Endothelial cell of umbilical vein (primary cell): ENCODE measurements around the gene TEX264. TPM values are rescaled to one million over a fixed set of nuclear protein-coding genes. Genes with fewer than 3 reads are reported as not detected.

Source experiments
- BruUV-seq: library from RNA; stranded (reverse); fragments of 400-500 nt; replicated peaks from 2 replicates; lab custom pipeline; 2021; lab: Mats Ljungman, UMichigan
- CTCF ChIA-PET: fragments of 300-600, 350-600 bp; sonication (Branson Sonifier 250); formaldehyde crosslinking; loops from one replicate; lab custom pipeline; 2021; ENCODE audit warnings: antibody characterized with exemption, inconsistent platforms; lab: Charles Lee
- POLR2A ChIA-PET: fragments of 300-600, 350-600 bp; sonication (Branson Sonifier 250); formaldehyde crosslinking; loops from one replicate; lab custom pipeline; 2021; ENCODE audit warnings: antibody characterized with exemption, inconsistent platforms; lab: Charles Lee
- DNase-seq: peaks from one replicate; pipeline ENCODE4 v3.0.0-alpha.2; 2011; ENCODE audit warnings: low read depth, low spot score
- FAIRE-seq: peaks from 2 replicates; lab custom pipeline; 2011; peaks lifted over from hg19 to GRCh38; lab: Jason Lieb, UNC
- H2AFZ ChIP-seq: 2 replicates; pipeline ENCODE4 v1.6.0; 2012; ENCODE audit warnings: low read depth, low read length, control low read depth, inconsistent platforms
- H3K27ac ChIP-seq: 2 replicates; pipeline ENCODE4 v1.5.1; 2011; ENCODE audit warnings: low read depth, mild to moderate bottlenecking, control low read depth, low read length, moderate library complexity; ENCODE audit not compliant: insufficient read depth
- H3K27me3 ChIP-seq, 2 experiments: 2 replicates each; pipeline versions ENCODE4 v1.6.0 to v1.6.1; 2011; ENCODE audit warnings: low read length in 2 of 2, mixed read lengths in 1 of 2; ENCODE audit not compliant: control insufficient read depth in 2 of 2, insufficient read depth in 2 of 2
- H3K36me3 ChIP-seq, 2 experiments: 2 replicates in 1 of 2; 3 replicates in 1 of 2; pipeline ENCODE4 v1.5.1; 2011; ENCODE audit warnings: low read length in 2 of 2, mild to moderate bottlenecking in 1 of 2, moderate library complexity in 1 of 2; ENCODE audit not compliant: control insufficient read depth in 2 of 2, insufficient read depth in 2 of 2; ENCODE audit errors: extremely low read depth in 1 of 2
- H3K4me1 ChIP-seq: 3 replicates; pipeline ENCODE4 v1.5.1; 2011; ENCODE audit warnings: mild to moderate bottlenecking, low read length; ENCODE audit not compliant: control insufficient read depth, insufficient read depth; ENCODE audit errors: extremely low read depth
- H3K4me2 ChIP-seq: 2 replicates; pipeline ENCODE4 v1.6.1; 2011; ENCODE audit warnings: low read length, control low read depth, mixed read lengths; ENCODE audit not compliant: insufficient read depth
- H3K4me3 ChIP-seq, 3 experiments: fragments of 200-600 bp in 1 of 3; sonication (generic), shearing (Covaris generic) in 1 of 3; replicated peaks in 1 of 3; 2 replicates each; pipeline ENCODE4 v1.5.1; 2011 to 2016; ENCODE audit warnings: control low read depth in 3 of 3, low read length in 3 of 3, mild to moderate bottlenecking in 2 of 3, inconsistent platforms in 1 of 3, low read depth in 1 of 3, moderate library complexity in 1 of 3; ENCODE audit not compliant: insufficient read depth in 1 of 3
- H3K79me2 ChIP-seq: 2 replicates; pipeline ENCODE4 v1.6.0; 2012; ENCODE audit warnings: low read length, inconsistent platforms; ENCODE audit not compliant: control insufficient read depth, insufficient read depth
- H3K9ac ChIP-seq: replicated peaks from 2 replicates; pipeline ENCODE3; 2011; ENCODE audit warnings: low read length, control low read depth; ENCODE audit not compliant: insufficient read depth; ENCODE audit errors: extremely low read depth
- H3K9me1 ChIP-seq: replicated peaks from 3 replicates; pipeline ENCODE4 v1.6.0; 2011; ENCODE audit warnings: mild to moderate bottlenecking, low read length; ENCODE audit not compliant: control insufficient read depth, insufficient read depth; ENCODE audit errors: extremely low read depth
- H3K9me3 ChIP-seq: replicated peaks from 2 replicates; pipeline ENCODE4 v1.5.1; 2012; ENCODE audit warnings: low read length, inconsistent platforms; ENCODE audit not compliant: control insufficient read depth, insufficient read depth
- H4K20me1 ChIP-seq: replicated peaks from 2 replicates; pipeline ENCODE3; 2011; ENCODE audit warnings: mild to moderate bottlenecking, low read length; ENCODE audit not compliant: control insufficient read depth, insufficient read depth; ENCODE audit errors: extremely low read depth
- CTCF ChIP-seq, 2 donors: IDR thresholded peaks; 1 replicate in 1 of 2; 2 replicates in 1 of 2; pipeline ENCODE4 v1.5.1; 2011; ENCODE audit warnings: low read length in 2 of 2, mild to moderate bottlenecking in 2 of 2, moderate library complexity in 2 of 2, control low read depth in 1 of 2, inconsistent platforms in 1 of 2, low read depth in 1 of 2; ENCODE audit not compliant: insufficient read depth in 1 of 2; ENCODE audit errors: extremely low read depth in 1 of 2
- EZH2 ChIP-seq: IDR thresholded peaks from 2 replicates; pipeline ENCODE4 v1.6.1; 2012; ENCODE audit warnings: borderline replicate concordance, low read depth, mild to moderate bottlenecking, moderate library complexity, low read length, inconsistent platforms; ENCODE audit not compliant: severe bottlenecking
- FOS ChIP-seq: IDR thresholded peaks from 2 replicates; pipeline ENCODE4 v1.6.1; 2011; ENCODE audit warnings: mild to moderate bottlenecking, low read length, moderate library complexity, borderline replicate concordance; ENCODE audit not compliant: insufficient read depth
- GATA2 ChIP-seq: IDR thresholded peaks from 2 replicates; pipeline ENCODE4 v1.7.0; 2011; ENCODE audit warnings: low read depth, mild to moderate bottlenecking, moderate library complexity, mixed read lengths, low read length; ENCODE audit not compliant: insufficient read length, insufficient read depth
- JUN ChIP-seq: IDR thresholded peaks from 2 replicates; pipeline ENCODE4 v1.6.1; 2011; ENCODE audit warnings: borderline replicate concordance, low read depth; ENCODE audit not compliant: insufficient read length, insufficient read depth
- MAX ChIP-seq: IDR thresholded peaks from 2 replicates; pipeline ENCODE4 v1.6.1; 2011; ENCODE audit not compliant: insufficient read depth, insufficient read length
- MYC ChIP-seq: IDR thresholded peaks from one replicate; pipeline ENCODE4 v1.6.1; 2011; ENCODE audit warnings: mild to moderate bottlenecking, low read depth, low read length
- POLR2A ChIP-seq: IDR thresholded peaks from 2 replicates; pipeline ENCODE4 v1.6.1; 2012; ENCODE audit warnings: low read depth, mild to moderate bottlenecking, control low read depth, low read length
- POLR2AphosphoS5 ChIP-seq: IDR thresholded peaks from 2 replicates; pipeline ENCODE4 v1.6.1; 2012; ENCODE audit warnings: low read depth, mild to moderate bottlenecking, control low read depth, low read length, moderate library complexity; ENCODE audit not compliant: insufficient read depth
- dilution Hi-C: fragments of 300-500 bp; cut with MboI; formaldehyde crosslinking; loops from one replicate; pipeline ENCODE4 v1.15.0; 2019; ENCODE audit warnings: low sequenced_read_pairs; ENCODE audit not compliant: extremely low pct_ligation_motif_present
- intact Hi-C: fragments of 100-400 bp; cut with micrococcal nuclease; formaldehyde crosslinking; loops from one replicate; pipeline ENCODE4 v1.10.0; 2022
- polyA plus RNA-seq, 4 experiments: library from polyadenylated mRNA; depleted of rRNA in 3 of 4; stranded (reverse) in 3 of 4; unstranded in 1 of 4; fragments of >200 nt; gene quantifications; 2 replicates each; pipeline versions ENCODE4 v1.2.1 to v1.2.3, GENCODE V29; 2011 to 2012; ENCODE audit warnings: missing spikeins in 1 of 4
- total RNA-seq: library from RNA; stranded (reverse); gene quantifications from 2 replicates; pipeline ENCODE4 v1.2.3, GENCODE V29; 2021

The TEX264 gene
- total and polyA plus RNA-seq, 2 donors (not counting 3 experiments of a cell fraction or from before 2014, with no cell fraction given) = 29.0 to 89.7 TPM

DNA sequence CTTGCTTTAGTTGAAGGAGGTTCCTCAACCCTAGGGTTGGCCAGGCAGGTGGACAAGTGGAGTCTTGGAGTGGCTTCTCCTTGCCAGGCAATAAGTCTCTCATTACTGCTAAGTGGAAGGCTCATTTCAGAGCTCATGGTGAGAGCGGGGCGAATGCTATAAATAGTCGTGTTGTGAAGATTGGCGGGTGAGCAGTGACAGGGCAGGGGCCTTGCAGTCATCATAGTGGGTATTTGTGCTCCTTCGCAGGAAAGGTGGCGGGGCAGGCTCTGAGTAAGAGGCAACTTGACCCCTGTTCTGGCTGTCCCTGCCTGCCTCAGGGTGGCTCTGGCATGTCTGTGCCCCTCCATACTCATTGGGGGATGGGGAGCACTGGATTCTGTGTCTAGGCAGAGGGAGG lies 27.2 kb downstream of the TEX264 start:
- POLR2A ChIA-PET = no interaction called here
- TF ChIP-seq MYC (no peak), GATA2 (no peak), EZH2 (no peak), MAX (no peak), POLR2A (no peak), FOS (no peak), CTCF (IDR thresholded peaks at IDR 0.05; ENCODE audit: extremely low read depth in 1 of 2, insufficient read depth in 1 of 2, low read depth in 1 of 2, low read length in 2 of 2) (no peak), JUN (no peak), POLR2AphosphoS5 (no peak)
- CTCF ChIA-PET = interaction anchor here (1.1 to 1.7 kb wide), 2 partner anchors 16 to 21 kb away, joined by 3 to 7 read pairs; no protein-coding TSS in a partner anchor
- Histone ChIP-seq H3K4me3 (no peak overlapping the region), H3K27ac (no peak overlapping the region), H3K79me2 (no peaks in the 10 kb centered on the region), H3K27me3 (no peaks in the 10 kb centered on the region), H3K9ac (no peak overlapping the region), H3K9me3 (no peaks in the 10 kb centered on the region), H4K20me1 (no peaks in the 10 kb centered on the region), H3K4me2 (no peak overlapping the region), H3K36me3 (peaks cover 0 to 15% of the 10 kb centered on the region in 2 experiments), H3K9me1 (no peaks in the 10 kb centered on the region), H3K4me1 (no peaks in the 10 kb centered on the region), H2AFZ (no peak overlapping the region)
- BruUV-seq = no TSS peak
- intact Hi-C loops = no loop called here
- FAIRE-seq (no peak), DNase-seq (no peak)
- dilution Hi-C loops = no loop called here
